ENCODE results near the gene ASMTL. TPM values are rescaled to one million over a fixed set of nuclear protein-coding genes. Genes with fewer than 3 reads are reported as not detected.
"Not testable (repeated sequence)": the region's sequence is repeated elsewhere in the genome, so short reads cannot be mapped to it uniquely, and the experiment has no call there.

ASMTL gene
- total RNA-seq, 1 donor from 2014 or later = 31.8 TPM

DNA sequence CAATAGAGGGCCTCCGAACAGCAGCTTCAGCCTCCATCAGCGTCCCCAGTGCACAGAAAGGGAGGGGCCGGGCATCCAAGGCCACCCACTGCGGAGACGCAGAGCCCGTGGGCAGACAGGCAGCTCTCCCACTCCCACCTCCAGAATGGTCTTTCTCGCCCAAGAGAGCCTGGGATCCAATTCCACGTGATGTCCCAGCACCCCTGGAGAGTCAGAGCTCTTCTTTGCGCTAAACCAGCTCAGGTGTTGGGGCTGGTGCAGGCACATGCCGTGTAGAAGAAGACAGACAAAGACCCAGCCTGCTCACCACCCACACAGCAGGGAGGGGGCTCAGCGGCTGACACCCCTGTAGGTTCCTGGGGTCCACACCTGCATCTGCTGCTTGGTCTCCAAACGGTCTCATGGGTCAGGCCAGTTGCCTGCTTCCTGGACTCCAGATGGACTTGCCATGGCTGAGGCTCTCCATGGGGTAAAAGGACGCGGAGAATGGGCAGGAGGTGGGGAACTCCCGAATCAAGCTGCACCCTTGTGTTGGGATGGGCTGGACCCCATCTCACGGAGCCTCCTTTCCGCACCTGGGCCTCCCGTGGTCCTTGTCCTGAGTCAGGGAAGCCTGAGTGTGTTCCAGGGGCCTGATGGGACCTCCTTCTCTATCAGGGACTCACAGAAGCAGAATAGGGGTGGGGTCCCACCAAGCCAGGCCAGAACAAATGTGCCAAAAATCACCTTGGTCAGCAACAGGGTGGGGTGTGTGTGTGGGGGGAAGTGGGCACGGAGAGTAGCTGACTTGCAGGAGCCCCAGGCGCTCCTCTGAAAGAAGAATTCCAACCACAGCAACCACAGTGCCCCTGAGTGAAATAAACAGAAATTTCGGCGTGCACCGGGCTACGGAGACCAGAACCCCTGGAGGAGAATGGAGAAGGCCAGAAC lies 11.6 kb upstream of the ASMTL start:
- no peak for ATAC-seq (ENCODE audit: poor library complexity)
- no peak for DNase-seq
- intact Hi-C loops (cut with DNase I) = no loop called here

DNA sequence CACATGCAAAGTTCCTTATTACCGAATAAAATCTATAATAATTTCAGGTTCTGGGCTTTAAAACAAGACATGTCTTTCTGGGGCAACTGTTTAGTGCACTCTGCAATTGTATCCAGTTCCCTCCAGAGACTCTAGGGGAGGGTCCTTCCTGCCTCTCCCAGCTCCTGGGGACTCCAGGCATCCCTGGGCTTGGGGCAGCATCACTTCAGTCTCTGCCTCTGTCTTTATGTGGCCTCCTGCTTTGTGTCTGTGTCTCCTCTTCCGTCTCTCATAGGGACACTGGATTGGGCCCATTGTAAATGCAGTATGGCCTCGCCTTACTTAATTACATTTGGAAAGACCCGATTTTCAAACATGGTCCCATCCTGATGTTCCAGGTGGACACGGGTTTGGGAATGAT lies 10.9 kb upstream of the ASMTL start:
- DNase-seq (no peak), ATAC-seq (ENCODE audit: poor library complexity) (no peak)
- intact Hi-C loops (cut with DNase I) = no loop called here

DNA sequence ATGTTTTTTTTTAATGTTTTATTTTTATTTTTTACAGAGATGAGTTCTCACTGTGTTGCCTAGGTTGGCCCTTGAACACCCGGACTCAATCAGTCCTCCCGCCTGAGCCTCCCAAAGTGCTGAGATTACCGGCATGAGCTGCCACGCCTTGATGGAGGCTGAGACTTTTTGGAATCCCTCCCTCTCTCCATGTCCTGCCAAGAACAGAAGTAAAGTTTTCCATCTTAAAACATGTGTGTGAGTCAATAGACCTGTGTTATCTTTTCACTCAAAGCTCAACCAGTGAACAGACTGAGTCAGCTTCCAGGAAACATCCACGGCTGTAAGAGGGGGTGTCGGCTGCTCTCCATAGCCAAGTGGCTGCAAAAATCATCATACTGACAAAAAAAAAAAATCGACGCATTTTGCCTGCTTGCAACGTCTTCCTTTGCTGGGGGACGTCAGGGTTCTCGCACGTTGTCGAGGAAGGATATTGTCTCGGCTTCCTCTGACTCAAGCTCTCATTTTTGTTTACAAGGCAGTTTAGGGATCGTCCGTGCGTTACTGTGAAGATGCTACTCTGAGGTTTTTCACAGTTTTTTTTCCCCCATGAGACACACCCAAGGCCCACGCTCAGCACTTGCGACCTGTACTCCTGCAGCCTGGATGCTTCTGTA lies 10.0 kb upstream of the ASMTL start:
- DNase-seq = no peak
- intact Hi-C loops (cut with DNase I) = no loop called here
- ATAC-seq (ENCODE audit: poor library complexity) = peak; percentile 61

DNA sequence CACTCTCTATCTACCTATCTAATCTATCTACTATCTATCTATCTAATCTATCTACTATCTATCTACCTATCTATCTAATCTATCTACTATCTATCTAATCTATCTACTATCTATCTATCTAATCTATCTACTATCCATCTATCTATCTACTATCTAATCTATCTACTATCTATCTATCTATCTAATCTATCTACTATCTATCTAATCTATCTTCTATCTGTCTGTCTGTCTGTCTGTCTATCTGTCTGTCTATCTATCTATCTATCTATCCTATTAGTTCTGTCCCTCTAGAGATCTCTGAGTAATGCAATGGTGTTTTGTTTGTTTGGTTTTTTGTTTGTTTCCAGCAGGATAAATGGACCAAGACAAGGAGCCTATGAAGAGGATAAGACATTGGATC lies 9.4 kb upstream of the ASMTL start:
- intact Hi-C loops (cut with DNase I) = no loop called here
- no peak for ATAC-seq (ENCODE audit: poor library complexity)
- no peak for DNase-seq

DNA sequence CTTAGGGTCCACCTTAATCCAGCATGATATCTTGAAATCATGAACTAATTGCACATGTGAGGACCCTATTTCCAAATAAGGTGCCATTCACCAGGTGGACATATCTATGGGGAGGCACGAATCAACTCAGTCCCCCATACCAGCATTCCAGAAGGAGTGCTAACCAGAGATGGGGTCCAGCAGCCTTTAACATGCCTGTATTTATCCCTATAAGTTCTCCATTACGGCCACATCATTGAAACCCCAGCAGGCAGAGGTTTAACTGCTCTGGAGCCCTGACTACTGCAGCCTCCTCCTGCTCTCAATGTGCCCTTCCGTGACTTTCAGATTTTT lies 3.2 kb upstream of the ASMTL start:
- DNase-seq = no peak
- ATAC-seq (ENCODE audit: poor library complexity) = no peak
- intact Hi-C loops (cut with DNase I) = no loop called here

DNA sequence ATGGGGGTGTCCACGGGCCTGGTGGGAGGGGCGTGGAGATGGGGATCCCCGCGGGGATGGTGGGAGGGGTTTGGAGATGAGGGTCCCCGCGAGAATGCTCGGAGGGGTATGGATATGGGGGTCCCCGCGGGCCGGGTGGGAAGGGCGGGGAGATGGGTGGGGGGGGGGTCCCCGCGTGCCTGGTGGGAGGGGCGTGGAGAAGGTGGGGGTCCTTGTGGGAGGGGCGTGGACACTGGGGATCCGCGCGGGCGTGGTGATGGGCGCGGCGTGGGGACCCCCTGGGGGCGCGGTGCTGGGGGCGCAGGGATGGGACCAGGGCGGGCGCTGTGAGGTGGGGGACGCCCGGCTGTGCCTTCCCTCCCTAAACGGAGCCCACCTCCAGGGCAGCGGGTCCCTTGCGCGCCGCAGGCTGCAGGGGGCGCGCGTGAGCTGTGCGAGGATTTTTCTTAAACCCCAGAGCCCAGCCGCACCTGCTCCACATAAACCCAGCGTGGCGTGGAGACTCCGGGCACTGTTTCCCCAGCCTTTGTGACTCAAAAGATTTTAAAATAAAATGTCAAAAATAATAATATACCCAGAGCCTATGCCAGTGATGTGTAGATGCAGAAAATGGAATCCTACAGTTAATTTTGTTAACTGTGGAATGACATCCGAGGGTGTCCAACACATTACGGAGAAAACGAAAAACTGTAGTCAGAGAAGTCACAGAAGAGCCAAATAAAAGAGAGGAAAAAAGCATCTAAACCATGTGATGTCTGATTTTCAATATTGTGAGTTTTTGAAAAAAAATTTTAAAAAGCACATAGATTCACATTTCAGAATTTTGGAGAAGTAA lies 1.5 kb upstream of the ASMTL start:
- intact Hi-C loops (cut with DNase I) = no loop called here
- DNase-seq (peak; percentile 90), ATAC-seq (ENCODE audit: poor library complexity) (peak; percentile 51)

DNA sequence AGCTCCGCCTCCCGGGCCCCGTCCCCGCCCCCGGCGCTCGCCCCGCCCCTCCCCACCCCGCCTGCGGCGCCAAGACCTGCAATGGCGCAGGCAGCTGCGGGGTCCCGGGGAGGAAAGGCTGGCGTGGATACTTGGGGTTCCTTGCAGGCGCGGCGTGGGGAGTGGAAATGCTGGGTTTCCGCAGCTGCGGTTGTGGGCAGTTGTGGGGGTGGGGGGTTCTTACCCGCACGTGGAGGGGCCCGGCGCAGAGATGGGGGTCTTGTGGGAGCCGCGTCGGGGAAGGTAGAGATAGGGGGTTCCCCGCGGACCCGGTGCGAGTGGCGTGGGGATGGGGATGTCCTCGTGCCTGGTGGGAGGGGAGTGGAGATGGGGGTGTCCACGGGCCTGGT lies 680 bp upstream of the ASMTL start:
- no peak for DNase-seq
- peak; percentile 24 for ATAC-seq (ENCODE audit: poor library complexity)
- intact Hi-C loops (cut with DNase I) = no loop called here

DNA sequence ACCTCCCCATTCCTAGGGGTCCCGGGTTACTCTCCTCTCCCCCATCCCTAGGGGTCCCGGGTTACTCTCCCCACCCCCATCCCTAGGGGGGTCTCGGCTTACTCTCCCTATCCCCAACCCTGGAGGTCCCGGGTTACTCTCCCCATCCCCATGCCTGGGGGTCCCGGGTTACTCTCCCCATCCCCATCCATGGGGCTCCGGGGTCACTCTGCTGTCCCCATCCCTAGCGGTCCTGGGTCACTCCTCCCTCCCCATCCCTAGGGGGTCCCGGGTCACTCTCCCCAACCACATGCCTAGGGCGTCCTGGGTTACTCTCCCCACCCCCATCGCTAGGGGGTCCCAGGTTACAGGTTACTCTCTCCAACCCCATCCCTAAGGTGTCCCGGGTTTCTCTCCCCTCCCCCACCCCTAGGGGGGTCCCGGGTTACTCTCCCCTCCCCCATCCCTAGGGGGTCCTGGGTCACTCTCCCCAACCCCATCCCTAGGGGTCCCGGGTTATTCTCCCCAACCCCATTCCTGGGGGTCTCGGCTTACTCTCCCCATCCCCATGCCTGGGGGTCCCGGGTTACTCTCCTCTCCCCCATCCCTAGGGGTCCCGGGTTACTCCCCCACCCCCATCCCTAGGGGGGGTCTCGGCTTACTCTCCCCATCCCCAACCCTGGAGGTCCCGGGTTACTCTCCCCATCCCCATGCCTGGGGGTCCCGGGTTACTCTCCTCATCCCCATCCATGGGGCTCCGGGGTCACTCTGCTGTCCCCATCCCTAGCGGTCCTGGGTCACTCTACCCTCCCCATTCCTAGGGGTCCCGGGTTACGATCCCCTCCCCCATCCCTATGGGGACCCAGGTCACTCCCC lies 821 bp downstream of the ASMTL start:
- intact Hi-C loops (cut with DNase I) = no loop called here
- ATAC-seq (ENCODE audit: poor library complexity) = no peak
- peak; percentile 51 for DNase-seq

DNA sequence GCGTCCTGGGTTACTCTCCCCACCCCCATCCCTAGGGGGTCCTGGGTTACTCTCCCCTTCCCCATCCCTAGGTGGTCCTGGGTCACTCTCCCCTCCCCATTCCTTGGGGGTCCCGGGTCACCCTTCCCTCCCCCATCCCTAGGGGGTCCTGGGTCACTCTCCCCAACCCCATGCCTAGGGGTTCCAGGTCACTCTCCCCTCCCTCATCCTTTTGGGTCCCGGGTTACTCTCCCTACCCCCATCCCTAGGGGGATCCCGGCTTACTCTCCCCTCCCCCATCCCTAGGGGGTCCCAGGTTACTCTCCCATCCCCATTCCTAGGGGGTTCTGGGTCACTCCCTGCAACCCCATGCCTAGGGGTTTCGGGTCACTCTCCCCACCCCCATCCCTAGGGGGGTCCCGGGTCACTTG lies 1.5 kb downstream of the ASMTL start:
- DNase-seq = peak; percentile 33
- ATAC-seq (ENCODE audit: poor library complexity) = no peak
- intact Hi-C loops (cut with DNase I) = no loop called here

DNA sequence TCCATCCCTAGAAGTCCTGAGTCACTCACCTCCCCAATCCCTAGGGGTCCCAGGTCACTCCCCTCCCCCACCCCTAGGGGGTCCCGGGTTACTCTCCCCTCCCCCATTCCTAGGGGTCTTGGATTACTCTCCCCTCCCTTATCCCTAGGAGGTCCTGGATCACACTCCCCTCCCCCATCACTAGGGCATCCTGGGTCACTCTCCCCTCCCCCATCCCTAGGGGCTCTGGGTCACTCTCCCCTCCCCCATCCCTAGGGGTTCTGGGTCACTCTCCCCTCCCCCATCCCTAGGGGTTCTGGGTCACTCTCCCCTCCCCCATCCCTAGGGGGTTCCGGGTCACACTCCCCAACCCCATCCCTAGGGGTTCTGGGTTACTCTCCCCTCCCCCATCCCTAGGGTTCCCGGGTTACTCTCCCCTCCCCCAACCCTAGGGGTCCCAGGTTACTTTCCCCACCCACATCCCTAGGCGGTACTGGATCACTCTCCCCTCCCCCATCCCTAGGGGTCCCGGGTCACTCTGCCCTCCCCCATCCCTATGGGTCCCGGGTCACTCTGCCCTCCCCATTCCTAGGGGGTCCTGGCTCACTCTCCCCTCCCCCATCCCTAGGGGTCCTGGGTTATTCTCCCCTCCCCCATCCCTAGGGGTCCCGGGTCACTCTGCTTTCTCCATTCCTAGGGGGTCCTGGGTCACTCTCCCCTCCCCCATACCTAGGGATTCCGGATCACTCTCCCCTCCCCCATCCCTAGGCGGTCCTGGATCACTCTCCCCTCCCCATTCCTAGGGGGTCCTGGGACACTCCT lies 2.1 kb downstream of the ASMTL start:
- peak; percentile 23 for DNase-seq
- intact Hi-C loops (cut with DNase I) = no loop called here
- no peak for ATAC-seq (ENCODE audit: poor library complexity)

DNA sequence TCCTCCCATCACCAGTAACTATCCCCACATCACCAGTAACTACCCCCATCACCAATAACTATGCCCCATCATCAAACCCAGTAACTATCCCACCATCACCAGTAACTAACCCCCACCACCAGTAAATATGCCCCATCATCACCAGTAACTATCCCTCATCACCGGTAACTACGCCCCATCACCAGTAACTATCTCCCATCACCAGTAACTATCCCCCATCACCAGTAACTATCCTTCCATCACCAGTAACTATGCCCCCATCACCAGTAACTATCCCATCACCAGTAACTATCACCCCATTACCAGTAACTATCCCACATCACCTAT lies 2.9 kb downstream of the ASMTL start:
- intact Hi-C loops (cut with DNase I) = loop anchor here (10.0 kb wide), 1 partner anchor 55 kb away; the partner anchor contains the start of gene SLC25A6
- ATAC-seq (ENCODE audit: poor library complexity) (no peak), DNase-seq (no peak)

DNA sequence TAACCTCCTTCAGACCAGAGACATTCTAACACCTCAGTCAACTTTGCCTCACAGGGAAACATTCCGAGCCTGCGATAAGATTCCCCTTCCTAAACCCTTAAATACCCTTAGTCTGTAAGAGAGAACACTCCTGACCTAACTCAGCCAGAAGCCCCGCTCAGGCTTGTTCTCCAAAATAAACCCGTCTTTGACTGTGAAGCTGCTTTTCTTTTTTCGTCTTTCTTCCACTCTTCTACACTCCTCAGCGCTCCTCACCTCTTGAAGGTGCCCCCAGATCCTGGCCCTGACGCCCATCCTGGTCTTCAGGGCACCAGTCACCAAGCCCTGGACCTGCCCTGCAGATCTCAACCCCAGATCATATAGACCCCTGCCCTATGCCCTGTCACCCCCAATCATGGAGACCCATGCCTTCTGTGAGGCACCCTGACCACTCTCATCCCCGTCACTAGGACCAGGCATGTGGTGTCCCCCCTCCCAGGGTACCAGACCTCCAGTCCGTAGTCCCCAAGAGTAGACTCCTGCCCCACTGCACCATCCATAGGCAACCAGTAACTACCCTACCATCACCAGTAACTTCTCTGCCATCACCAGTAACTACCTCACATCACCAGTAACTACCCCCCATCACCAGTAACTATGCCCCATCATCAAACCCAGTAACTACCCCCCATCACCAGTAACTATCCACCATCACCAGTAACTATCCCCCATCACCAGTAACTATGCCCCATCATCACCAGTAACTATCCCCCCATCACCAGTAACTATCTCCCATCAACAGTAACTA lies 3.5 kb downstream of the ASMTL start:
- DNase-seq = no peak
- intact Hi-C loops (cut with DNase I) = loop anchor here (10.0 kb wide), 1 partner anchor 54 kb away; the partner anchor contains the start of gene SLC25A6
- ATAC-seq (ENCODE audit: poor library complexity) = no peak

DNA sequence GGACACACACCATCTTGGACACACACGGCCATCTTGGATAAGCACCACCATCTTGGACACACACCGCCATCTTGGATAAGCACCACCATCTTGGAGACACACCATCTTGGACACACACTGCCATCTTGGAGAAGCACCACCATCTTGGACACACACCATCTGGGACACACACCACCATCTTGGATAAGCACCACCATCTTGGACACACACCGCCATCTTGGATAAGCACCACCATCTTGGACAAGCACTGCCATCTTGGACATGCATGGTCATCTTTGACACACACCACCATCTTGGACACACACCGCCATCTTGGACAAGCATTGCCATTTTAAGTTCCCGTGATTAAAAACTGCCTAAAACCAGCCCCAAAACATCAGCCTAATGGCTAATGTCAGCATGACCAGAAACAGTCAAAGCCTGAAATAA lies 4.1 kb downstream of the ASMTL start:
- not testable (repeated sequence) for ATAC-seq (ENCODE audit: poor library complexity); DNase-seq
- intact Hi-C loops (cut with DNase I) = loop anchor here (10.0 kb wide), 1 partner anchor 54 kb away; the partner anchor contains the start of gene SLC25A6

DNA sequence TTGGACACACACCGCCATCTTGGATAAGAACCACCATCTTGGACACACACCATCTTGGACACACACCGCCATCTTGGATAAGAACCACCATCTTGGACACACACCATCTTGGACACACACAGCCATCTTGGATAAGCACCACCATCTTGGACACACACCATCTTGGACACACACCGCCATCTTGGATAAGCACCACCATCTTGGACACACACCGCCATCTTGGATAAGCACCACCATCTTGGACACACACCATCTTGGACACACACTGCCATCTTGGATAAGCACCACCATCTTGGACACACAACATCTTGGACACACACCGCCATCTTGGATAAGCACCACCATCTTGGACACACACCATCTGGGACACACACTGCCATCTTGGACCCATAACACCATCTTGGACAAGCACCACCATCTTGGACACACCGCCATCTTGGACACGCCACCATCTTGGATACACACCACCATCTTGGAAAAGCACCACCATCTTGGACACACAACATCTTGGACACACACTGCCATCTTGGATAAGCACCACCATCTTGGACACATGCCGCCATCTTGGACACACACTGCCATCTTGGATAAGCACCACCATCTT lies 4.6 kb downstream of the ASMTL start:
- intact Hi-C loops (cut with DNase I) = loop anchor here (10.0 kb wide), 1 partner anchor 53 kb away; the partner anchor contains the start of gene SLC25A6
- DNase-seq = peak; percentile 31

DNA sequence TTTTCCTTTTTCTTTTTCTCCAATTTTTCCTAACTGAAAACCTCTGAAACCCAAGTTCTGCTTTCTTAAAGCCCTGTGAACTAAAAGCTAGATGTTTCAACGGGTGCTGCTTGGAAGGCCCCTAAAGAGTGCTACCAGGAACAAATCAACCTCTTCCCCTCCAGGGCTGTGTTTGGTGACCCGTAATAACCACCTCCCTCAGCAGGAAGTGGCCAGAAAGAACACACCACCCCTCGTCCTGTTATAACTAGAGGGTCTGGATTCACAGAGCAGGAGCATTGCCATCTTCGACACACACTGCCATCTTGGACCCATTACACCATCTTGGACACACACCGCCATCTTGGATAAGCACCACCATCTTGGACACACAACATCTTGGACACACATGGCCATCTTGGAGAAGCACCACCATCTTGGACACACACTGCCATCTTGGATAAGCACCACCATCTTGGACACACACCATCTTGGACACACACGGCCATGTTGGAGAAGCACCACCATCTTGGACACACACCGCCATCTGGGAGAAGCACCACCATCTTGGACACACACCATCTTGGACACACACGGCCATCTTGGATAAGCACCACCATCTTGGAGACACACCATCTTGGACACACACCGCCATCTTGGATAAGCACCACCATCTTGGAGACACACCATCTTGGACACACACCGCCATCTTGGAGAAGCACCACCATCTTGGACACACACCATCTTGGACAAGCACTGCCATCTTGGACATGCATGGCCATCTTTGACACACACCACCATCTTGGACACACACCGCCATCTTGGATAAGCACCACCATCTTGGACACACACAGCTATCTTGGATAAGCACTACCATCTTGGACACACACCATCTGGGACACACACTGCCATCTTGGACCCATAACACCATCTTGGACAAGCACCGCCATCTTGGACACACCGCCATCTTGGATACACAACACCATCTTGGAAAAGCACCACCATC lies 5.4 kb downstream of the ASMTL start:
- ATAC-seq (ENCODE audit: poor library complexity) = not testable (repeated sequence)
- DNase-seq = peak; percentile 5
- intact Hi-C loops (cut with DNase I) = loop anchor here (10.0 kb wide), 1 partner anchor 52 kb away; the partner anchor contains the start of gene SLC25A6

More for the DNA sequence above, 4.6 kb downstream of the ASMTL start:
- not testable (repeated sequence) for ATAC-seq (ENCODE audit: poor library complexity)

All from Right ventricle myocardium superior (tissue), 1 donor.